Sigmoid colon (tissue), 7 donors: ENCODE data around the gene RXFP3. TPM values are rescaled to one million over a fixed set of nuclear protein-coding genes. Genes with fewer than 3 reads are reported as not detected.
A peak's percentile ranks its signal among the peaks of the same experiment; 100 is the strongest.

Source experiments
- DNase-seq: peaks from one replicate; pipeline ENCODE4 v3.0.0-alpha.2; 2019
- H3K27ac ChIP-seq, 4 donors: fragments of 200-600 bp; sonication (generic); one replicate each; pipeline ENCODE4 v1.5.1; 2016 to 2019; ENCODE audit warnings: mild to moderate bottlenecking in 1 of 4
- H3K27me3 ChIP-seq, 3 donors: fragments of 200-600 bp; sonication (generic); one replicate each; pipeline ENCODE4 v1.5.1; 2019; ENCODE audit warnings: mild to moderate bottlenecking in 1 of 3
- H3K36me3 ChIP-seq, 4 donors: fragments of 200-600 bp; sonication (generic); one replicate each; pipeline ENCODE4 v1.5.1; 2016 to 2019
- H3K4me1 ChIP-seq, 4 donors: fragments of 200-600 bp; sonication (generic); one replicate each; pipeline ENCODE4 v1.5.1; 2017 to 2019
- H3K4me3 ChIP-seq, 4 donors: fragments of 200-600 bp; sonication (generic); one replicate each; pipeline ENCODE4 v1.5.1; 2017 to 2019; ENCODE audit warnings: mild to moderate bottlenecking in 2 of 4, moderate library complexity in 1 of 4
- H3K9me3 ChIP-seq, 4 donors: fragments of 200-600 bp in 3 of 4; sonication (generic) in 3 of 4; one replicate each; pipeline versions ENCODE4 v1.5.1 to v1.6.1; 2013 to 2019
- EP300 ChIP-seq, 4 donors: sonication (generic); formaldehyde crosslinking; IDR thresholded peaks; one replicate each; pipeline ENCODE4 v1.6.1; 2017; ENCODE audit warnings: antibody characterized with exemption in 4 of 4
- POLR2A ChIP-seq, 2 donors: fragments of 450-650 bp; IDR thresholded peaks; one replicate each; pipeline ENCODE4 v1.6.1; 2016; ENCODE audit warnings: antibody characterized with exemption in 2 of 2, mild to moderate bottlenecking in 2 of 2, moderate library complexity in 2 of 2
- POLR2AphosphoS5 ChIP-seq, 4 donors: sonication (generic); formaldehyde crosslinking; IDR thresholded peaks; one replicate each; pipeline ENCODE4 v1.6.1; 2017; ENCODE audit warnings: antibody characterized with exemption in 4 of 4
- WGBS, 2 donors: extraction: QIAGEN DNeasy Blood & Tissue Kit; methylation state at CpG; one replicate each; pipeline ENCODE4 v1.1.7; 2013; 5-methylcytosine and 5-hydroxymethylcytosine counted together
- intact Hi-C: fragments of 100-400 bp; cut with DNase I; formaldehyde crosslinking; loops from one replicate; pipeline ENCODE4 v1.15.1; 2023
- polyA plus RNA-seq, 3 donors: library from polyadenylated mRNA; stranded (reverse); fragments of 200-250 nt; gene quantifications; one replicate each; pipeline ENCODE4 v1.2.3, GENCODE V29; 2013
- total RNA-seq, 4 donors: library from RNA; depleted of rRNA; stranded (reverse); fragments of >200 nt; gene quantifications; one replicate each; pipeline ENCODE4 v1.1.0, GENCODE V29; 2016
- TF ChIP-seq, protein P1 (sequence below), 4 experiments: fragments of 450-650 bp in 3 of 4; fragments of 200-600 bp in 1 of 4; IDR thresholded peaks; one replicate each; pipeline ENCODE4 v1.5.1; 2016 to 2019; ENCODE audit warnings: antibody characterized with exemption in 4 of 4, mild to moderate bottlenecking in 3 of 4, moderate library complexity in 2 of 4
- donor health status: healthy with polysubstance abuse.
- donor health status: Bipolar disorder and iron deficiency.
- donor health status: healthy.

The RXFP3 gene
- total and polyA plus RNA-seq, 7 donors, result not detected

- Histone ChIP-seq H3K4me1 (no peaks in the 10 kb centered on the region), H3K27me3 (no peaks in the 10 kb centered on the region), H3K9me3 (no peaks in the 10 kb centered on the region), H3K36me3 (no peaks in the 10 kb centered on the region), H3K27ac (no peak overlapping the region), H3K4me3 (no peak overlapping the region)
- WGBS, 2 donors, result 58 to 73% methylated on average over 2 of the region's 2 CpGs
- TF ChIP-seq POLR2AphosphoS5 (IDR thresholded peaks at IDR 0.05) (no peak), EP300 (IDR thresholded peaks at IDR 0.05) (no peak)
- no peak for DNase-seq
- intact Hi-C loops, result no loop called here
These were observed 30.6 kb downstream of the RXFP3 start for GRCh38 chr5:33966805-33967204.

DNA sequence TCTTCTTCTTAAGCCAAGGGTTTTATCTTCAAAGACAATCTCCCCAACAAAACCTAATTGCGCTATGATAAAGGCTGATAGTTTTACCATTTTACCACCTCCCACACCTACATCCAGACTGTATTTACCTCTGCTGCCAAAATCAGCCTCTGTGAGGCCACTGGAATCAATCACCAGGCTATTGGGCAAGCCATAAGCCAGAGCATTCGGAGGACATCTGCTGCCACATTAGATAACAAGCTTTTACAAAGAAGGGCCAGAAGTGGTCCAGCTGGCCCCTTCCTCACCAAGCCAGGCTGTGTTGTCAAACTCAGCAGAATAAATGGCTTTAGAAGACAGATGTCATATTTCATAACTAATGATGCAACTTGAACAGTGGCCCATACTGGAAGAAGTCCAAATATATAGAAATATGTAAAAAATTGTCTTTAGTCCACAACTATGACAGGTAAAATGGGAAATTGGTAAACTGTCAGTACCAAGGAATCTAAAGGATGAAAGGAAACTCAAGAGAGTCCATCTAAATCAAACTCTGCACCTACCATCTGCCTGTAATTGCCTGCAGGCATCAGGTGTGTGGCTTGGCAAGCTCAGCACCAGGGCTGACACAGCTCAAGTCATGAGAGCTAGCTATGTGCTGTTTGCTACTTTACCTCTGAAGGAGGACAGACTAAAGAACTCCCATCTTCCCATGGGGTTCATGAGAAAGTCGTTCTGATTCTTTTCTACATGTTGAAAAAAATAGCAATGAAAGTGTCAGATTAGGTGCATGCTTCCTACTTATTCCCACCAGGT, 32.2 kb downstream of the RXFP3 start:
- DNase-seq, result no peak
- WGBS, 2 donors, result 23 to 67% methylated on average over 3 of the region's 3 CpGs

GRCh38 chr5:33969572-33970452, 33.6 kb downstream of the RXFP3 start:
- DNase-seq, result no peak
- no peaks in the 10 kb centered on the region for H3K27me3 ChIP-seq
- H3K9me3 ChIP-seq, result no peaks in the 10 kb centered on the region
- 48 to 56% methylated on average over 10 of the region's 10 CpGs for WGBS, 2 donors
- H3K4me3 ChIP-seq, result no peak overlapping the region
- intact Hi-C loops, result no loop called here
- H3K36me3 ChIP-seq, result no peaks in the 10 kb centered on the region
- peaks cover 0 to 8% (median 0%) of the 10 kb centered on the region in 4 donors for H3K4me1 ChIP-seq
- H3K27ac ChIP-seq, result no peak overlapping the region
- no peak for TF ChIP-seq POLR2A (IDR thresholded peaks at IDR 0.05)
- TF ChIP-seq, protein P1, sequence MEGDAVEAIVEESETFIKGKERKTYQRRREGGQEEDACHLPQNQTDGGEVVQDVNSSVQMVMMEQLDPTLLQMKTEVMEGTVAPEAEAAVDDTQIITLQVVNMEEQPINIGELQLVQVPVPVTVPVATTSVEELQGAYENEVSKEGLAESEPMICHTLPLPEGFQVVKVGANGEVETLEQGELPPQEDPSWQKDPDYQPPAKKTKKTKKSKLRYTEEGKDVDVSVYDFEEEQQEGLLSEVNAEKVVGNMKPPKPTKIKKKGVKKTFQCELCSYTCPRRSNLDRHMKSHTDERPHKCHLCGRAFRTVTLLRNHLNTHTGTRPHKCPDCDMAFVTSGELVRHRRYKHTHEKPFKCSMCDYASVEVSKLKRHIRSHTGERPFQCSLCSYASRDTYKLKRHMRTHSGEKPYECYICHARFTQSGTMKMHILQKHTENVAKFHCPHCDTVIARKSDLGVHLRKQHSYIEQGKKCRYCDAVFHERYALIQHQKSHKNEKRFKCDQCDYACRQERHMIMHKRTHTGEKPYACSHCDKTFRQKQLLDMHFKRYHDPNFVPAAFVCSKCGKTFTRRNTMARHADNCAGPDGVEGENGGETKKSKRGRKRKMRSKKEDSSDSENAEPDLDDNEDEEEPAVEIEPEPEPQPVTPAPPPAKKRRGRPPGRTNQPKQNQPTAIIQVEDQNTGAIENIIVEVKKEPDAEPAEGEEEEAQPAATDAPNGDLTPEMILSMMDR (IDR thresholded peaks at IDR 0.05), result peak in 3 of 4 experiments; percentile 21 to 60 (median 45)

More for the DNA sequence above, 32.2 kb downstream of the RXFP3 start:
- H3K9me3 ChIP-seq, result no peaks in the 10 kb centered on the region
- intact Hi-C loops, result no loop called here
- H3K4me1 ChIP-seq, result no peaks in the 10 kb centered on the region
- TF ChIP-seq POLR2A (IDR thresholded peaks at IDR 0.05) (no peak), POLR2AphosphoS5 (IDR thresholded peaks at IDR 0.05) (no peak), EP300 (IDR thresholded peaks at IDR 0.05) (no peak)
- TF ChIP-seq, protein P1 (IDR thresholded peaks at IDR 0.05), result no peak
- H3K27ac ChIP-seq, result no peak overlapping the region
- H3K27me3 ChIP-seq, result no peaks in the 10 kb centered on the region
- no peaks in the 10 kb centered on the region for H3K36me3 ChIP-seq
- H3K4me3 ChIP-seq, result no peak overlapping the region

- TF ChIP-seq POLR2AphosphoS5 (IDR thresholded peaks at IDR 0.05), result no peak
- TF ChIP-seq EP300 (IDR thresholded peaks at IDR 0.05), result no peak
- TF ChIP-seq, protein P1 (IDR thresholded peaks at IDR 0.05), result no peak
- no peak for TF ChIP-seq POLR2A (IDR thresholded peaks at IDR 0.05)
- H3K27me3 ChIP-seq, result no peaks in the 10 kb centered on the region
- H3K4me3 ChIP-seq, result no peak overlapping the region
These were observed 37.1 kb downstream of the RXFP3 start for GRCh38 chr5:33973271-33973670.

GRCh38 chr5:33975852-33976251, 39.7 kb downstream of the RXFP3 start:
- no peak for DNase-seq
- peaks cover 0 to 34% (median 19%) of the 10 kb centered on the region in 4 donors for H3K4me1 ChIP-seq
- H3K27me3 ChIP-seq, result no peaks in the 10 kb centered on the region
- TF ChIP-seq POLR2A (IDR thresholded peaks at IDR 0.05), result no peak
- no peak for TF ChIP-seq EP300 (IDR thresholded peaks at IDR 0.05)
- TF ChIP-seq, protein P1 (IDR thresholded peaks at IDR 0.05), result no peak
- peak in 2 of 4 donors; percentile 14 to 21 for TF ChIP-seq POLR2AphosphoS5 (IDR thresholded peaks at IDR 0.05)
- no peaks in the 10 kb centered on the region for H3K9me3 ChIP-seq
- intact Hi-C loops, result no loop called here
- peak overlapping the region in 2 of 4 donors; percentile 14 to 15 for H3K27ac ChIP-seq
- WGBS, 2 donors, result 52 to 64% methylated on average over 5 of the region's 5 CpGs
- H3K4me3 ChIP-seq, result no peak overlapping the region
- no peaks in the 10 kb centered on the region for H3K36me3 ChIP-seq

More at GRCh38 chr5:33973271-33973670, 37.1 kb downstream of the RXFP3 start:
- Histone ChIP-seq H3K36me3 (no peaks in the 10 kb centered on the region), H3K9me3 (no peaks in the 10 kb centered on the region), H3K27ac (no peak overlapping the region), H3K4me1 (peaks cover 0 to 34% (median 19%) of the 10 kb centered on the region in 4 donors)
- no peak for DNase-seq
- intact Hi-C loops, result no loop called here
- 64 to 83% methylated on average over 2 of the region's 2 CpGs for WGBS, 2 donors
